HS-27A (cell line): ENCODE results near the gene RASAL1.
"Not testable (repeated sequence)": the region's sequence is repeated elsewhere in the genome, so short reads cannot be mapped to it uniquely, and the experiment has no call there.

ENCODE experiments used
- DNase-seq: peaks from one replicate; pipeline ENCODE4 v3.0.0-alpha.2; 2012; ENCODE audit warnings: low read depth, missing footprints

RASAL1 gene

GRCh38 chr12:113141716-113142115 lies 6.2 kb upstream of the RASAL1 start:
- DNase-seq, result not testable (repeated sequence)

GRCh38 chr12:113140706-113141105 lies 5.1 kb upstream of the RASAL1 start:
- DNase-seq, result no peak

- DNase-seq, result no peak
Observed at GRCh38 chr12:113138826-113139225, 3.3 kb upstream of the RASAL1 start.

GRCh38 chr12:113137861-113138783 lies 2.6 kb upstream of the RASAL1 start:
- DNase-seq, result no peak

- DNase-seq, result no peak
Observed at GRCh38 chr12:113136990-113137511, 1.5 kb upstream of the RASAL1 start.

GRCh38 chr12:113136128-113136989 lies 798 bp upstream of the RASAL1 start:
- no peak for DNase-seq

GRCh38 chr12:113134521-113134951 lies 1.0 kb downstream of the RASAL1 start:
- DNase-seq, result no peak

- no peak for DNase-seq
Observed at GRCh38 chr12:113134071-113134470, 1.5 kb downstream of the RASAL1 start.

GRCh38 chr12:113133666-113134065 lies 1.9 kb downstream of the RASAL1 start:
- DNase-seq, result no peak

GRCh38 chr12:113133036-113133435 lies 2.5 kb downstream of the RASAL1 start:
- DNase-seq, result no peak

GRCh38 chr12:113131556-113131955 lies 4.0 kb downstream of the RASAL1 start:
- no peak for DNase-seq

- no peak for DNase-seq
Observed at GRCh38 chr12:113130457-113131135, 5.0 kb downstream of the RASAL1 start.

- DNase-seq, result no peak
Observed at GRCh38 chr12:113129664-113130456, 5.7 kb downstream of the RASAL1 start.

- DNase-seq, result no peak
Observed at GRCh38 chr12:113128802-113129663, 6.5 kb downstream of the RASAL1 start.

- no peak for DNase-seq
Observed at GRCh38 chr12:113127791-113128199, 7.8 kb downstream of the RASAL1 start.

- DNase-seq, result no peak
Observed at GRCh38 chr12:113120670-113121370, 14.7 kb downstream of the RASAL1 start.

- DNase-seq, result no peak
Observed at GRCh38 chr12:113119980-113120669, 15.4 kb downstream of the RASAL1 start.

GRCh38 chr12:113118142-113118541 lies 17.4 kb downstream of the RASAL1 start:
- no peak for DNase-seq

GRCh38 chr12:113117684-113118083 lies 17.9 kb downstream of the RASAL1 start:
- not testable (repeated sequence) for DNase-seq
